GM18868 (cell line): ENCODE results near the gene HSD11B1L.
"Not testable (repeated sequence)": the region's sequence is repeated elsewhere in the genome, so short reads cannot be mapped to it uniquely, and the experiment has no call there.

Source experiments
- ATAC-seq: cut with Tn5 transposase; IDR thresholded peaks from one replicate; pipeline ENCODE4 v1.9.1; 2021; ENCODE audit warnings: mild to moderate bottlenecking, moderate library complexity; ENCODE audit not compliant: unreplicated experiment

HSD11B1L gene

DNA sequence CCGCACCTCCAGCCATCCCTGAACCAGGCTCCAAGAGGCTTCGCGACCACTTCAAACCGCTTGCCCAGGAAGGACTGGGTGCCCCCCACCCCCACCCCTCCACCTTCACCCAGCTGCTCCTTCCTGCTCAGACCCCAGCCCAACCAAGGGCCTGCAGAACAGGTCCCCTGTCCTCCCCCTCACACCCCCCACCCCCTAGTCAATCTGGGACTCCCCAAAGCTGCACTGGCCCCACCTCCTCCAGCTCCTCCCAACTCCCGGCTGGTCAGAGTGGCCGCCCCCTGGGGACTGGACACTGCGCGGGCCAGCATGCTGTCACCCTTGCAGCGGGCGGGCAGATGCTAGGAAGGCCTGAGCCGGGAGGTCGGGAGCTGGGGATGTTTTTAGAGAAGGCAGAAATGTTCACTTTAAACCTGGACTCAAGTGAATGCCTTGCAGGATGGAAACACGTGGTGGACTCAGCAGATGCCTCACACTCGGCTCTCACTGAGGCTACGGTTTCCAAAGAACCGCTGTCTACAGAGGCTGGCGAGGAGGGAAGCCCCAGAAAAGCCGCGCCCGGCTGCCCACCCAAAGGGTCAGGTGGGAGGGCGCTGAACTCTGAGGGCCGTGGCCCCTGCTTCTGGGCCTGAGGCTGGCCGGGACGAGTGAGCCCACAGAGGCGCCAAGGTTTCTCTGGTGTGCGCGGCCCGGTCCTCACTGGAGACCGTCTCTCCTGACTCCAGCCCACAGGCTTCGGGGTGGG, 17.2 kb downstream of the HSD11B1L start:
- ATAC-seq, result no peak

DNA sequence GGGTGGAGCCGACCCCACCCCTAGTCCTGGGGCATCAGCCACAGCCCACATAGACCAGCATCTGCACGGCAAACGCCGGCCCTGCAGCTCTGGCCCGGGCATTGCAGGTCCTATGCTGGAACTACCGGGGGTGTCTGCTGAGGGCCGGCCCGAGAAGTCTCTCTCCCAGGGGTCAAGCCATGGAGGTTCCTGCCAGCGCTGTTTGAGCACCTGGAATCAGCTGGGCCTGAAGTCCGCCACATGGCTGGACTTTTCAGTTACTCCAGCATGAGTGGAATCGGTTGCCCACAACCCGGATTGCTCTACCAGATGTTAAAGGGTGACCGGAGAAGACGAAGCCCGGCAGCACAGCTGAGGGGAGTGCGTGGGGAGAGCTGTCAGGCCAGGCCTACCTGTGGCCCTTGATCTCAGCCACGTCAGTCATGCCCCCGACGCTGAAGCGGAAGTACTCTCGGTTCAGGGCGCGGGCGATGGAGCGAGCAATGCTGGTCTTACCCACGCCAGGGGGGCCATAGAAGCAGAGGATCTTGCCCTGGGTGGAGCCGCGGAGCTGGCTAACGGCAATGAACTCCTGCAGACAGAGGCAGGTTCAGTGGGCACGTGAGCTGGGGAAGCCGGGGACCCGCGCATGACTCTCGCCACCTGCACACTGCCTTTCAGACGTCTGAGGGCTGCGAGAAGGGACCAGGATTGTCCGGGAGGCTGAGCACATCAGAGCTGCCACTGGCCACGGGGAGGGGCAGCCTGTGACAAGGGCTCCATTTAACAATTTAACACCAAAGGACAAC, 18.0 kb downstream of the HSD11B1L start:
- no peak for ATAC-seq

DNA sequence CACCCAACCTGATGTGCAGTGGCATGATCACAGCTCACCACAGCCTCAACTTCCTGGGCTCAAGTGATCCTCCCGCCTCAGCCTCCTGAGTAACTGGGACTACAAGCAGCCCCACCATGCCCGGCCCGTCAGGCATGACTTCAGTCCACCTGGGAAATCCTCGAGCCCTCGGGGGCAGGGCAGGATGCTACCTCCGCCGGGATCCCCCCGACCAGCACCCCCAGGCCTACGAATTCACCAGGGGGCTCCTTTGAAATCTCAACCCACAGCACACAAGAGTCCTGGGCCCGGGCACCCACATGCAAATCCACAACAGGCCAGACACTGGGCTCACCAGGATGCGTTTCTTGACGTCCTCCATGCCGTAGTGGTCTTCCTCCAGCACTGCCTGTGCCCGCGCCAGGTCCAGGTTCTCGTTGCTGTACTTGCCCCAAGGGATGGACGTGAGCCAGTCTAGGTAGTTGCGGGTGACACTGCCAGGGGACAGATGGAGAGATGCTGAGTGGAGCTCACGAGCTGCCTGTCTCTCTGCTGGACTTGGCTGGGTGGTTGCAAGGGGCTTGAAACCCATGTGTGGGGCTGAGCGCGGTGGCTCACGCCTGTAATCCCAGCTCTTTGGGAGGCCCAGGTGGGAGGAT, 19.7 kb downstream of the HSD11B1L start:
- ATAC-seq, result no peak

DNA sequence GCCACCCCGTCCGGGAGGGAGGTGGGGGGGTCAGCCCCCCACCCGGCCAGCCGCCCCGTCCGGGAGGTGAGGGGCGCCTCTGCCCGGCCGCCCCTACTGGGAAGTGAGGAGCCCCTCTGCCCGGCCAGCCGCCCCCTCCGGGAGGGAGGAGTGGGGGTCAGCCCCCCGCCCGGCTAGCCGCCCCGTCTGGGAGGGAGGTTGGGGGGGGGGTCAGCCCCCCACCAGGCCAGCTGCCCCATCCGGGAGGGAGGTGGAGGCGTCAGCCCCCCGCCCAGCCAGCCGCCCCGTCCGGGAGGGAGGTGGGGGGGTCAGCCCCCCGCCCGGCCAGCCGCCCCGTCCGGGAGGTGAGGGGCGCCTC, 21.2 kb downstream of the HSD11B1L start:
- ATAC-seq, result not testable (repeated sequence)

DNA sequence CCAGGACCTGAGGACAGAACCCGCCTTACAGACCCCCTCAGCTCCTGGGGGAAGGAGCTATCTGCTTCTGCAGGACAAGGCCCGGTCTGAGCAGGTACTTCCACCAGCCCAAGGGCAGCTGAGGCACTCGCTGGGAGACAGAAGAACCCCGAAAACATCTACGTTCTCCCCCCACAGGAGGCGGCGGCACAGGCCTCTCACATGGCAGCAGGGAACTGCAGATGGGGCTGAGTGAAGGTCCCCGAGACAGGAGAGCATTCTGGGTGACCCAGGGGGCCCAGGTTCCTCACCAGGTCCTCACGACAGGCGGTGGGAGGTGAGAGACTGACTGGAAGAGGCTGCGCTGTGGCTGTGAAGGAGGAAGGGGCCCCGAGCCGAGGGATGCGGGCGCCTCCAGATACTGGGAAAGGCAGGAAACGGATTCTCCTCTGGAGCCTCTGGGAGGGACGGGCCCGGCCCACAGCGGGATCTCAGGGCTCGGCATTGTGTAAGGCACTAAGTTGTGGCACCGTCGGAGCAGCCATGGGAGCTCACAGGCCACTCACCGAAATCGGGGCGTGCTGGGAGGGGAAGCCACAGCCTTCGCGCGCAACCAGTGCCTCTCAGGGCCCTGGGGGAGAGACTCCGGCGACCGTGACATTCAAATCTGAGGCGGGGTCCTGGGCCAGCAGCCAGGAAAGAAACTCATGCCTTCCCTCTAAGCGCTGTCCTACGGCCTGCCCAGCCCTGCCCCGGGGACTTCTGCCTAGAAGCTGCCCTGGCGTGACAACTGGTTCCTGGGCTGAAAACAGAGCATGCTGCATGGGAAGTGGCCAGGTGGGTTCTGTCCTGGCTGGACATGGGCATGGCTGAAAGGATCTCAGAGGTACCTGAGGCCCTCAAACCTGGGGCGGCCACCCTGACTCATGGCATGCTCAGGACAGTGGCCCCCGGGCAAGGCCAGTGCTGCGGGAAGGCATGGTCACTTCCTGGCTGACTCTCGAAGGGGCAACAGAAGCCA, 23.3 kb downstream of the HSD11B1L start:
- no peak for ATAC-seq

DNA sequence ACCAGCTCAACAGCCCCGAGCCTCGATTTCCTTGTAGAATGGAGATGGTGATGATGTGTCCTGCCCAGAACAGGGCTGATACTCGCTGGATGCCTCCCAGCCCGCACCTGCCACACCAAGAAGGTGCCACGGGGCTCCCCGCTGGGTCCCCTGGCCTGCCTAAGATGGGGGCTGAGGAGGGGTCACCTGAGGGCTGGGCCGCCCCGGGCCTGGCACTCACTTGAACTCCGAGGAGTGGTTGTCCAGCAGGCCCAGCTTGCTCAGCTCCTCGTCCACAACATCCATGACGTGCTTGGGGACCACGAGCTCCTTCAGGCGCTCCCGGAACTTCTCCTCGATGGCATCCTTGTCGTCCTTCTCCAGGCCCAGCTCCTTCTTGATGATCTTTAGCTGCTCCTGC, 24.7 kb downstream of the HSD11B1L start:
- ATAC-seq, result no peak

DNA sequence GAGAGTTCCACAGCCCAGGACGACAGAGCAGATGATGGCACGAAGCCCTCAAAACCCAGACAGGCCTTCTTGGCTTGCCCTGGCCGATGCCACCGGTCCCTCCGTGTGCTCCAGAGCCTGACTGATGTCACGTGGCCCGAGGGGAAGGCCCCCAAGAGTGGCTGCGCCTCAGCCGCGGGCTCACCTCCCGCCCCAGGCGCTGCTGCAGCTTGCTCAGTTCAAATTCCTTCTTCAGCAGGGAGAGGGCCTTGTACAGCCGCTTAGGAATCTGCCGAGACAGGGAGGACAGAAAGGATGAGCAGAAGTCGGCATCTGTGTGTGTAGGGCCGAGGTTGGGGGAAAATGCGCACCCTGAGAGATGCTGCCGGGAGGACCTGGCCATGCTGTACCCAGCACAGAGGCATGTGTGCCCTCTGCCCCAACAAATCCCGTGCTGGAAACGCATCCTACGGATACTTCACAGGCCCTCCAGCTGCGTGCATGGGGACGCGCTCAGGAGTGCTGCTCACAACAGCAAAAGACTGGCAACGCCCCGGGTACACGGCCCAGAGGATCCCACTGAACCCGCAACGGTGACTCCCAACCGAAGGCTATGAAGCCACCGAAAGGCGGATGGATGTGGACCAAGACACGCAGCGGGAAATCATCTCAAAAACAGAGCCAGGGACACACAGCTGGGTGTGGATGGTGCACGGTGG, 26.2 kb downstream of the HSD11B1L start:
- ATAC-seq, result no peak

DNA sequence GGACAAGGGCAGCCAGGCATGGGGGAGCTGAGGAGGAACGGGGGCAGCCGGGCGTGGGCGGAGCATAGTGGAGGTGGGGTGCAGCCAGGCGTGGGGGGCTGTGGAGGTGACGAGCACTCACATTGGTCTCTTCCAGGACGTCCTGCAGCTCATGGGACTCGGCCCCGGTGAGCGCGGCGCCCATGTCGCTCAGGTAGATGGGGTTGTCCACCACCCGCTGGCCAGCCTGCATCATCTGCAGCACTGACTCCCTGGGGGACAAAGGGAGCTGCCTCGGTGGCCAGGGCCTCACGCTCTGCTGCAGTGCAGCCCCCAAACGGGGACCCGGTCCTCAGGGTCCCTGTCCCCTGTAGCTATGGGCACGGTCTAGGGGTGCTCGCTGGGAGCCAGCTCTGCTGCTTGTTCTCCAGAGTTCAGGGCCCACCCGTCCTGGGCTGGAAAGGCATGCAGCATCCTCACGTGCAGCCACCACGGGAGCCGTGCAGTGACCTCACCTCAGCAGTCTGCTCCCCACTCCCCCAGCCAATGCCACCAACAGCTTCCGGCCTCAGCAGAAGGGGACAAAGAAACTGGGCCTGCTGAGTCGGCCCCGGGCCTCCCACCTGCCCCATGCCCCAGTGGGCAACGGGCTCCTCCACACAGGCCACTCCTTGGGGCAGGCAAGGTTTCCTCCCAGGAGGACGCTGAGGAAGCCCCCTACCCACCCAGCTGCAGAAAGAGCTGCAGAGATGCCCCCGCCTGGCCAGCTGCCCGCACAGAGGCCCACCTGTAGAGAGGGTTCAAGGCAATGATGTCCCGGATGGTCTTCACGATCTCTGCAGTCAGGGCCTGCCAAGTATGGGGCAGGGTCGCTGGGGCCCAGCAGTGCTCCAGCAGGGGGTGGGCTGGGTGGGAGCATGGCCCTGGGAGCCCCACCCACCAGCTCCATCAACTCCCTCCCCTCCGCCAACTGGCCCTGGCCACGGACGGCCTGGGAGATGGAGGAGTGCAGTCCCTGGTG, 27.0 kb downstream of the HSD11B1L start:
- ATAC-seq, result no peak

DNA sequence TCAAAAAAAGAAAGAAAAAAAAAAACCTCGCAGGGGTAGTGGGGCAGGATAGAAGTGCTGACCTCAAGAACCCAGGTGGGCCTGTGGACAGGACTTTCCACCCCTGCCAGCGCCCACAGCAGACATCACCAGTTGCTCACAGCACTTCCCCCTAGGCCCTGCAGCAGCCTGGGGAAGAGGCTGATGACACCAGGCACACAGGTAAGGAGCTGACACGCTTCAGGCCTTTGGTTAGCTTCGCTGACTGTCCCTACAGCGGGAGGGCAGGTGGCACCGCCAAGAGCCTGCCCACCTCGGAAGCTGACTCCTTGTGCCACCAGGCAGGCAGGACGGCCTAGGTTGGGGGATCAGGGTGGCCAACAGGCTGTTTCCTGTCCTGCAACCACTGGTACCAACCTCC, 30.2 kb downstream of the HSD11B1L start:
- ATAC-seq, result no peak

DNA sequence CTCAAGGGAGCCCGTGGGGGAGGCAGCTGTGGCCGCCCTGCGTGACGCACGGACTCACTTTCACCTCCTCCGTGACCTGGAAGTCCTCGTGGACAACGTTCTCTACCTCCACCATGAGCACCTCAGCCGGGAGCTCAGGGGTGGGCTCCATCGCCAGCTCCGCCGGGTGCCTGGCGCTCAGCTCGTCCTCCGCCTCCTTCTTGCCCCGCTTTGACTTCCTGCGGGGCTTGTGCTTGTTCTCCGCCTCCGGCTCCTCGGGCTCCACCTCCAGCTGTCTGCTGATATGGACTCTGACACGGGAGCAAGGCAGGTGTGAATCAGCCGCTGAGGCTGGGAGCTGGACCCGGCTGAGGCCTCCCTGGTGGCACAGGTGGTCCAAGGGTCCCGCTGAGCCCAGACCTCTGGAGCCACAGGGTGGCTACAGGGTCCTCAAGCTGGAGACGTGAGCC, 30.9 kb downstream of the HSD11B1L start:
- no peak for ATAC-seq

DNA sequence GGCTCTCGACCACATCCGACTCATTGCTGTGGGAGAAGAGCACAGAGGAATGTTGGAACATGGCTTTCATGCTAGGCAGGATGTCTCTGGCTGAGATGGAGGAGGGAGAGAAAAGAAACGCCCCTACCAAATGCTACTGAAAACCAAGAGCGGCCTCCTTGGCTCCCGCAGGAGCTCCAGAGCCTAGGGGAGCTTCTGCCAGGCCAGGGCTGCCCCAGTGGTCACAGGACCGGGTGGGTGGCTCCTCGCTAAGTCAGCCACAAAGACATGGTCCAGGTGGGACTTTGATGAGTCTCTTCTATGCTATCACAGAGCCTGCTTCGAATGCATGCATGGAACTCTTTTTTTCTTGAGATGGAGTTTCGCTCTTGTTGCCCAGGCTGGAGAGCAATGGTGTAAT, 32.4 kb downstream of the HSD11B1L start:
- ATAC-seq, result no peak

DNA sequence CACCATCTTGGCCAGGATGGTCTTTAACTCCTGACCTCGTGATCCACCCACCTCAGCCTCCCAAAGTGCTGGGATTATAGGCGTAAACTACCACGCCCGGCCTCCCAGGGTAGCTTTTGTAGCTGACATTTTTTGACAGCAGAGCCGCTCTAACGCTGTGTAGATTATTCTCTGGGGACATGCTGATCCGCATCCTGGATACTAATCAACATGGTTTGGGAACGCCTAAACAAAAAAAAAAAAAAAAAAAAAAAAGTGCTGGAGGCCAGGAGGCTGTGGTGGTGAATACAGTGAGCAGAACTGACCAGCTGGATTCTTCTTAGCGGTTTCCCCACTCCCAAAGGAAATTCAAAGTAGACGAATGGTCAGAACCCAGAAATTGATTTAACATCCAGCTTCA, 34.0 kb downstream of the HSD11B1L start:
- no peak for ATAC-seq

DNA sequence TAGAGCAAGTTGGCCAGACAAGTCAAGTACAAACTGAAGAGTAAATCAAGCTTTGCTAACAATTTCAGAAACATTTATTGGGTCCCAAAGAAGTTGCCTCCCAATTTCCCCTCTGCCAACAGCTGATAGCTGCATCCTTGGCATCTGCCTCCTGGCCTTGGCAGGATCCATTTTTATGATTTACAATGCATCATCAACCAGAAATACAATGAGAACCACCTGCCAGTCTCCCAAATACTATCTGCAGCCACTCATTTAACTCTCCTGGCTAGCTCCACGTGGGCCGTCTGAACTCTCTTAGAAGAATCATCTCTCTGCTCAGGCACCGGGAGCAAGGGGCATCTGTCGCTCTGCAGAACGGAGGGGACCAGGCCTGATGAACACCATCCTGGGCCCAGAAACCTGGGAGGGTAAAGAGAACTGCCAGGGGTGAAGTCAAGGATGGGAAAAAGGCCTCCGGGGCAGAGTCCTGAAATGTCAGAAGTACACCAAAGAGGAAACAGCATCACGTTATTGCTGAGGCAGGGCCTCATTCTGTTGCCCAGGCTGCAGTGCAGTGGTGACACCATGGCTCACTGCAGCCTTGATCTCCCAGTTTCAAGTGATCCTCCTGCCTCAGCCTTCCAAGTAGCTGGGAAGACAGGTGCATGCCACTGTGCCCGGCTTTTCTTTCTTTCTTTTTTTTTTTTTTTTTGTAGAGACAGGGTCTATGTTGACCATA, 36.5 kb downstream of the HSD11B1L start:
- no peak for ATAC-seq

DNA sequence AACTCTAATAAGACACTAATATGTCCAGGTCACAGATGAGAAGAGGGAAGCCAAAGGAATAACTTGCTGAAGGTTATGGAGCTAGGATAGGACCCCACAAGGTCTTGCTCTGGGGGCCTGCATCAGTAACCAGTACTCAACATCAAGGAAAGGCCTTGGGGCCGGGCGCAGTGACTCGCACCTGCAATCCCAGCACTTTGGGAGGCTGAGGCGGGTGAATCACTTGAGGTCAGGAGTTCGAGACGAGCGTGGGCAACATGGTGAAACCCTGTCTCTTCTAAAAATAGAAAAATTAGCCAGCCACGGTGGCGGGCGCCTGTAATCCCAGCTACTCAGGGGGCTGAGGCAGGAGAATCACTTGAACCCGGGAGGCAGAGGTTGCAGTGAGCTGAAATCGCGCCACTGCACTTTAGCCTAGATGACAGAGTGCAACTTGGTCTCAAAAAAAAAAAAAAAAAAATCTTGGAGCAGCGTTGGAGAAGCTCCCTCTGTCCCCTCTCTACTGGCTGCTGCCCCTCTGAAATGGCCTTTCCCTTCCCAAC, 37.3 kb downstream of the HSD11B1L start:
- ATAC-seq, result no peak

DNA sequence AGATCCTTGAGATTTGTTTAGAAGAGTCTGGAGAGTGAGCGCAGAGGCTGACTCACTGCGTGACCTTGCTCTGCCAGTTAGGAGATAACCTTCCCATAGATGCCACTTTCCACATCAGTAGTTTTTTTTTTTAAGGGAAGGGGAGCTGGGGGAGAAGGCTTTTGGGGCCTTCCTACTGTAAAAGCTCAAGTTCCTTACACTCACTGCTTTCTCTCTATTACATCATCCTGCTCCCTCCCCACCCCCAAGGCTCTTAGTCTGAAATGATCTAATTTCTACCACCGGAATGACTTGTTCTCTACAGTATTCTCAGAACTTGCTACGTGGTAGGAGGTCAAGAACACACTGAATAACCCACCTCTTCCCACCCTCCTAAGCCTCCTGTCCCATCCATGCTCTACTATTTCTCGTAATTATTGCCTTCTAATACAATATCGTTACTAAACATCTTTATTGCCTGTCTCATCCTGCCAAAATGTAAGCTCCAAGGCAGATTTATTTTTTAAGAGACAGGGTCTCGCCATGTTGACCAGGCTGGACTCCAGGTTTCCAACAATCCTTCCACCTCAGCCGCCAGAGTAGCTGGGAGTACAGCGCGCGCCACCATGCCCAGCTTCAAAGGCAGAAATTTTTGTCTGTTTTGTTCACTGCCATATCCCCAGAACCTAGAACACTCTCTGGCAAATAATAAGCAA, 37.9 kb downstream of the HSD11B1L start:
- no peak for ATAC-seq

DNA sequence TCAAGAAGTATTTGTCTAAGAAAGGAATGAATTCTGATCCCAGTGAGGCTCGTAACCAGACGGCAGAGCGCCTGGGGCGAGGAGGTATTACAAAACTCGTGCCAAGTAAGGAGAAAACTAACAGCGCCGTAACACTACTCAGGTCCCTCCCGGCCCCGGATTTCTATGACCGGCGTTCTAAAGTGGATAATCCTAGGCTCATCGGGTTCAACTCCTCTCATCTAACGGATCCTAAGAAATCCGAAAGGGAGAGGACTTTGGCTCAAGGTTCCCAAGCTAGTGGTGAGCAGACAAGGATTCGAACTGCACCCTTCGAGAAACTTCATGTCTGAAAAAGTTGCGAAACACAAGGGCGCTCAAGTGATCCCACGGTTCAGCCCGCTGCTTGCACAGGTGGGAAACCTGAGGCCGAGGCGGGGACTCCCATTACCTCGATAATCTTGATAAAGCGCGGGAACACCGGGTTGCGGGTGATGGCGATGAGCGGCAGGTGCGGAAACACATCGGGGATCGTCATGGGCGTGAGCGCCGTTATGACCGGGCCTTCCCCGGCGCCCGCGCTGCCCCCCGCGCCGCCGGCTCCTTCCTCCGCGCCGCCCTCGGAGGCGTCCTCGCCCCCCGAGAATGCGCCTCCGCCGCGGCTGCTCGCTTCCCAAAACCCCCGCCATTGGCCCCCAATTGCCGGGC, 38.6 kb downstream of the HSD11B1L start:
- ATAC-seq, result no peak
